Adrenal gland (tissue), 12 donors: ENCODE results near the gene ARHGAP26. TPM values are rescaled to one million over a fixed set of nuclear protein-coding genes. Genes with fewer than 3 reads are reported as not detected.

ENCODE experiments used
- DNase-seq, 7 donors: peaks; one replicate each; pipeline ENCODE4 v3.0.0-alpha.2; 2019 to 2020
- H3K27ac ChIP-seq, 5 donors: fragments of 200-600 bp; sonication (generic) in 4 of 5; 1 replicate in 3 of 5; 2 replicates in 2 of 5; pipeline versions ENCODE4 v1.5.1 to v1.8.0; 2016 to 2020; ENCODE audit warnings: mild to moderate bottlenecking in 1 of 5
- H3K27me3 ChIP-seq: fragments of 200-600 bp; 2 replicates; pipeline ENCODE4 v1.8.0; 2021
- H3K36me3 ChIP-seq, 2 donors: fragments of 200-600 bp; replicated peaks in 1 of 2; 1 replicate in 1 of 2; 2 replicates in 1 of 2; pipeline versions ENCODE4 v1.5.1 to v1.8.0; 2018 to 2022
- H3K4me1 ChIP-seq, 2 donors: fragments of 200-600 bp; replicated peaks in 1 of 2; 1 replicate in 1 of 2; 2 replicates in 1 of 2; pipeline versions ENCODE4 v1.5.1 to v1.8.0; 2018 to 2021
- H3K4me3 ChIP-seq, 4 donors: fragments of 200-600 bp; sonication (generic) in 3 of 4; one replicate each; pipeline ENCODE4 v1.5.1; 2016 to 2018
- H3K9me3 ChIP-seq, 3 donors: fragments of 200-600 bp; sonication (generic) in 1 of 3; replicated peaks in 1 of 3; 1 replicate in 2 of 3; 2 replicates in 1 of 3; pipeline versions ENCODE4 v1.5.1 to v1.8.0; 2016 to 2021
- POLR2A ChIP-seq, 2 donors: fragments of 450-650 bp; IDR thresholded peaks; one replicate each; pipeline ENCODE4 v1.6.1; 2017; ENCODE audit warnings: antibody characterized with exemption in 2 of 2, mild to moderate bottlenecking in 2 of 2, moderate library complexity in 1 of 2
- WGBS, 4 donors: extraction: QIAGEN DNeasy Blood & Tissue Kit in 2 of 4; methylation state at CpG; one replicate each; pipeline versions ENCODE4 v1.1.5 to v1.1.7; 2013 to 2017; 5-methylcytosine and 5-hydroxymethylcytosine counted together
- intact Hi-C, 2 donors: fragments of 100-400 bp; cut with DNase I; formaldehyde crosslinking; loops; one replicate each; pipeline versions ENCODE4 v1.14.1 to v1.15.0; 2022 to 2023
- polyA plus RNA-seq, 3 donors: library from polyadenylated mRNA; stranded (reverse); fragments of 200-250 nt in 2 of 3; fragments of 350-450 nt in 1 of 3; fragmentation: Illumina TruSeq in 1 of 3; extraction: RNeasy Lipid Tissue Mini Kit (QIAGEN cat#74804) in 1 of 3; gene quantifications; one replicate each; pipeline ENCODE4 v1.2.3, GENCODE V29; 2013 to 2014
- total RNA-seq, 9 donors: library from RNA; depleted of rRNA in 4 of 9; stranded (reverse); fragments of >200 nt in 4 of 9; fragments of 120-200 nt in 1 of 9; fragmentation: NEBNext Ultra II Directional in 1 of 9; extraction: Animal tissue kit (Norgen Biotek cat#: 25700) in 1 of 9; gene quantifications; one replicate each; pipeline versions ENCODE4 v1.1.0 to v1.2.4, GENCODE V29; 2013 to 2023
- TF ChIP-seq, protein P1 (sequence below), 6 experiments: fragments of 450-650 bp in 4 of 6; fragments of 200-600 bp in 2 of 6; sonication (generic) in 1 of 6; IDR thresholded peaks; 1 replicate in 5 of 6; 2 replicates in 1 of 6; pipeline versions ENCODE4 v1.5.1 to v1.8.0; 2016 to 2021; ENCODE audit warnings: antibody characterized with exemption in 6 of 6, mild to moderate bottlenecking in 2 of 6, moderate library complexity in 1 of 6
- donor health status: healthy with polysubstance abuse.
- donor health status: Bipolar disorder and iron deficiency.
- donor health status: DM: yes; HTN: yes; CAD: no.
- donor health status: DM: no; HTN: no; CAD: no.
- donor health status: DM: no; HTN: no; CAD: no.
- donor health status: DM: yes; HTN: yes; CAD: no.

ARHGAP26 gene
- total and polyA plus RNA-seq, 12 donors = 3.0 to 21.7 (median 10.8) TPM

DNA sequence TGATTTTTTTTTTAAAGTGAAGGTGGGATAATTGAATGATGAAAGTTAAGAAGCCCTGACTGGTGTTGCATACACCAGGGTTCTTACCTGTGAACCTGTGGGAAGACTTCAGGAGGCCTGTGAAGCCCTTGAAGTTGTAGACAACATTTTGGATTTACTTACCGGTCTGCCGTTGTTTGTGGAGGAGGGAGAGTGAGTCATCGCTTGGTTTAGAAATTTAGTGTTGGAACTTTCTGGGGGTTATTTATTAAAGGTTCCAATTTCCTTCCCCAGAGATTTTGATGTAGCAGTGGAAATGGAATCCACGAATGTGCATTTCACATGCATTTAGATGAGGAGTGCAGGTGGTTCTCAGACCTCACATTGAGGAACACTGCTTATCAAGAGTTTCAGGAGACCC is 49.6 kb downstream of the ARHGAP26 start:
- 57 to 69% (median 62%) methylated on average over 4 of the region's 4 CpGs for WGBS, 4 donors
- no peak overlapping the region for H3K4me3 ChIP-seq
- H3K27ac ChIP-seq = no peak overlapping the region
- intact Hi-C loops = no loop called here
- no peaks in the 10 kb centered on the region for H3K36me3 ChIP-seq
- peaks cover 2 to 26% of the 10 kb centered on the region in 2 donors for H3K4me1 ChIP-seq
- no peak for DNase-seq
- TF ChIP-seq, protein P1, sequence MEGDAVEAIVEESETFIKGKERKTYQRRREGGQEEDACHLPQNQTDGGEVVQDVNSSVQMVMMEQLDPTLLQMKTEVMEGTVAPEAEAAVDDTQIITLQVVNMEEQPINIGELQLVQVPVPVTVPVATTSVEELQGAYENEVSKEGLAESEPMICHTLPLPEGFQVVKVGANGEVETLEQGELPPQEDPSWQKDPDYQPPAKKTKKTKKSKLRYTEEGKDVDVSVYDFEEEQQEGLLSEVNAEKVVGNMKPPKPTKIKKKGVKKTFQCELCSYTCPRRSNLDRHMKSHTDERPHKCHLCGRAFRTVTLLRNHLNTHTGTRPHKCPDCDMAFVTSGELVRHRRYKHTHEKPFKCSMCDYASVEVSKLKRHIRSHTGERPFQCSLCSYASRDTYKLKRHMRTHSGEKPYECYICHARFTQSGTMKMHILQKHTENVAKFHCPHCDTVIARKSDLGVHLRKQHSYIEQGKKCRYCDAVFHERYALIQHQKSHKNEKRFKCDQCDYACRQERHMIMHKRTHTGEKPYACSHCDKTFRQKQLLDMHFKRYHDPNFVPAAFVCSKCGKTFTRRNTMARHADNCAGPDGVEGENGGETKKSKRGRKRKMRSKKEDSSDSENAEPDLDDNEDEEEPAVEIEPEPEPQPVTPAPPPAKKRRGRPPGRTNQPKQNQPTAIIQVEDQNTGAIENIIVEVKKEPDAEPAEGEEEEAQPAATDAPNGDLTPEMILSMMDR (IDR thresholded peaks at IDR 0.05) = no peak
- TF ChIP-seq POLR2A (IDR thresholded peaks at IDR 0.05) = no peak
- H3K9me3 ChIP-seq = no peaks in the 10 kb centered on the region
- no peaks in the 10 kb centered on the region for H3K27me3 ChIP-seq

DNA sequence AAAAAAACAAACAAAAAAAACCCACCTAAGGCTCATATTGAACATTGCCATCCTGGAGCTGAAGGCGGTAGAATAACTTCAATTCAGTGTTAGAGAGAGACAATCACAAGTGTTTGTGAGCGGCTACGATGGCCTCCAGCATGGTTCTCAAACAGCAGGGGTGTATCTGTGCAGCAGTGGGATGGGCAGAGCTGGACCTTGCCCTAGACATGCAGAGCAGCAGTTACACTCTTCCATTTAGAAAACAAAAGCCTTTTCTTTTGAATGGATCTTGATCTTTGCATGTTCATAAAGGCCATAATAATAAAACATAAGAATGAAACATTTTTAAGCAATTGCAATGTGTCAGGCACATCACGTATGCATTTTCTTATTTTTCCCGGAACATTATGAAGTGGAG is 50.3 kb downstream of the ARHGAP26 start:
- intact Hi-C loops = no loop called here
- no peak for TF ChIP-seq POLR2A (IDR thresholded peaks at IDR 0.05)
- TF ChIP-seq, protein P1 (IDR thresholded peaks at IDR 0.05) = no peak

DNA sequence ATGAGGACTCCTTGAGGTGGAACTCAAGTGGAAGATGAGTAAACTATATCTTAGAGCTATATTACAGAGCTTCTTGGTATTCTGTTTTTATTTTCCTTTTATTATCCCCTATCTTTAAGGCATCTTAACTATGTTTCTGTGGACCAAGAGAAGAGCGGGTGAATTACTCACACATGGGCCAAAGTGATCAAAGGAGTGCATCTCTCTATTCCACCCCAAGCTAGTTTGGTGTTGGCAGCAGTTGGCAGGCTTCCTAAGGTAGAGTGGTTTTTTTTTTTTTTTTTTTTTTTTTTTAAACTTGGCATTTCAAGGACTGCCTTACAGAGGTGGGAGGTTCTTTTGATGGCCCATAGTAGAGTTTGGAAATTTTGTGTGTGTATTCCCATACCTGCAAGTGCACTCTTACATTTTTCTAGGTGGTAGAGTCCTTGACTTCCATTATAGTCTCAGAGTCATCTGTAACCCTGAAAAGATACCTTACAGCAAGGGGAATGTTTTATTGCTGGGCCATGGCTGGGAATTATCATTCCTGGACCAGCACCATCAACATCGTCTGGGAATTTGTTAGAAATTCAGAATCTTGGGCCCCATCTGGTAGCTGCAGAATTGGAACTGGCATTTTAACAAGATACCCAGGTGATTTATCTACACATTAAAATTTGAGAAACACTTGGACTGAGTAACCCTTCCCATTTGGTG is 51.0 kb downstream of the ARHGAP26 start:
- Histone ChIP-seq H3K9me3 (no peaks in the 10 kb centered on the region), H3K4me1 (peaks cover 0 to 32% of the 10 kb centered on the region in 2 donors), H3K27ac (no peak overlapping the region), H3K4me3 (no peak overlapping the region), H3K36me3 (no peaks in the 10 kb centered on the region), H3K27me3 (no peaks in the 10 kb centered on the region)
- DNase-seq = no peak
- no peak for TF ChIP-seq POLR2A (IDR thresholded peaks at IDR 0.05)
- TF ChIP-seq, protein P1 (IDR thresholded peaks at IDR 0.05) = no peak
- intact Hi-C loops = no loop called here
- 89 to 95% (median 93%) methylated on average over 2 of the region's 2 CpGs for WGBS, 4 donors

More for the DNA sequence above, 50.3 kb downstream of the ARHGAP26 start:
- no peaks in the 10 kb centered on the region for H3K27me3 ChIP-seq
- H3K9me3 ChIP-seq = no peaks in the 10 kb centered on the region
- H3K4me3 ChIP-seq = no peak overlapping the region
- 91 to 97% (median 94%) methylated on average over 5 of the region's 5 CpGs for WGBS, 4 donors
- no peaks in the 10 kb centered on the region for H3K36me3 ChIP-seq
- no peak for DNase-seq
- no peak overlapping the region for H3K27ac ChIP-seq
- H3K4me1 ChIP-seq = peaks cover 0 to 28% of the 10 kb centered on the region in 2 donors

DNA sequence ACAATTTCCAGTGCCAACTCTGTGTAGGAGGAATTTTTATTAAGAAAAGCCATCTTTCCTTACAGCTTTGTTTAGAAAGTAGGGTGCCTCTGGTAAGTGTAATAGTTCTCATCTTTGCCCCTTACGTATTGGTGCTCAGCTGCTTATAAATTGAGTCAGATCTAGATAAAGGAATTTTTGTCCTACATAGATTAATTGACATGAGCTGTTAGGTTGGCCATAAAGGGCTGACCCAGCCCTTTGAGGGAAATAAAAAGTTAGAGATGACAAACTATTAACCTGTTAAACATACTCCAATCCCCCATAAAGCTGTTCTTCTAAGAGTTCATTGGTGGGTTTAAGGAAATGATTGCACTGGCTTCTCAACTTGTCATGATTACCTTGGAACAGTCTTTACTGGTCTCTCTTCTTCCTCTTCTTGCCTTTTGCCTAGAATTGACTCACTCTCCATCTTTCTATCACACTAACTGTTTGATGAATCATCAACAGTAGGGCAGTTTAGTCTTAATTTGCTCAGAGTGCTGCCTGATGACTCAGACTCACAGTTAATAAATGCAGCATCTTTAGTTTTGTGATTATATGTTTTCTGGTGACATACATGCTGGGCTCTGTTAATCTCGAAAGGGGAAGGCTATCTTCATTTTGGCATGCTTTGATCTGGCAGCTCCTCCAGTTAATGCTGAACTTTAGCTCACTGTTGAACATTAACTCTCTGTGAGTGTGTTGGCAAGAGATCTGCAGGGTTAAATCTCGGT is 51.7 kb downstream of the ARHGAP26 start:
- intact Hi-C loops = no loop called here
- Histone ChIP-seq H3K27me3 (no peaks in the 10 kb centered on the region), H3K4me1 (peaks cover under 1 to 35% of the 10 kb centered on the region in 2 donors), H3K36me3 (no peaks in the 10 kb centered on the region), H3K9me3 (no peaks in the 10 kb centered on the region), H3K4me3 (no peak overlapping the region), H3K27ac (no peak overlapping the region)
- no peak for DNase-seq
- WGBS, 4 donors = 59 to 73% (median 61%) methylated on average over 3 of the region's 3 CpGs
- TF ChIP-seq, protein P1 (IDR thresholded peaks at IDR 0.05) = no peak
- no peak for TF ChIP-seq POLR2A (IDR thresholded peaks at IDR 0.05)
